ENCODE measurements around the gene ABCA2. TPM values are rescaled to one million over a fixed set of nuclear protein-coding genes. Genes with fewer than 3 reads are reported as not detected.
A peak's percentile ranks its signal among the peaks of the same experiment; 100 is the strongest.

The ABCA2 gene
- total RNA-seq, 2 donors from 2014 or later, result 28.7 to 29.6 TPM

GRCh38 chr9:136979769-136980587, 48.1 kb downstream of the ABCA2 start:
- WGBS, 2 donors, result 79 to 88% methylated on average over 4 to 26 of the region's 26 CpGs
- intact Hi-C loops (cut with DNase I), result no loop called here
- Histone ChIP-seq H3K36me3 (replicated peaks in 1 of 2; ENCODE audit: insufficient read depth in 1 of 2, low read depth in 2 of 2) (no peaks in the 10 kb centered on the region), H3K4me3 (no peak overlapping the region), H3K9me3 (no peaks in the 10 kb centered on the region), H3K4me1 (peaks cover 7% of the 10 kb centered on the region), H3K27me3 (peaks cover 0 to 5% of the 10 kb centered on the region in 2 donors), H3K27ac (no peak overlapping the region)
- TF ChIP-seq CTCF (IDR thresholded peaks at IDR 0.05), result no peak
- no peak for TF ChIP-seq POLR2A (IDR thresholded peaks at IDR 0.05)
- ATAC-seq (no peak), DNase-seq (no peak)

GRCh38 chr9:136978865-136979544, 49.0 kb downstream of the ABCA2 start:
- no peaks in the 10 kb centered on the region for H3K27me3 ChIP-seq
- no peak for TF ChIP-seq CTCF (IDR thresholded peaks at IDR 0.05)
- no peak for TF ChIP-seq POLR2A (IDR thresholded peaks at IDR 0.05)
- peaks cover 6% of the 10 kb centered on the region for H3K4me1 ChIP-seq
- H3K4me3 ChIP-seq, result no peak overlapping the region
- H3K36me3 ChIP-seq (replicated peaks in 1 of 2; ENCODE audit: insufficient read depth in 1 of 2, low read depth in 2 of 2), result no peaks in the 10 kb centered on the region
- intact Hi-C loops (cut with DNase I), result no loop called here
- no peak overlapping the region for H3K27ac ChIP-seq
- no peaks in the 10 kb centered on the region for H3K9me3 ChIP-seq
- DNase-seq (no peak), ATAC-seq (no peak)
- 44 to 54% methylated on average over 19 to 26 of the region's 41 CpGs for WGBS, 2 donors

- Histone ChIP-seq H3K27me3 (no peaks in the 10 kb centered on the region), H3K4me1 (peaks cover 6% of the 10 kb centered on the region), H3K27ac (peak overlapping the region in 1 of 4 donors; percentile 38), H3K36me3 (replicated peaks in 1 of 2; ENCODE audit: insufficient read depth in 1 of 2, low read depth in 2 of 2) (no peaks in the 10 kb centered on the region), H3K9me3 (no peaks in the 10 kb centered on the region), H3K4me3 (no peak overlapping the region)
- TF ChIP-seq CTCF (IDR thresholded peaks at IDR 0.05), result no peak
- TF ChIP-seq POLR2A (IDR thresholded peaks at IDR 0.05), result no peak
- intact Hi-C loops (cut with DNase I), result no loop called here
- ATAC-seq (peak; percentile 46), DNase-seq (peak; percentile 56 to 68 (median 62))
- 3% methylated on average over 43 of the region's 78 CpGs; no CpG with 5 or more reads in 1 of the 2 donors for WGBS, 2 donors
Observed at GRCh38 chr9:136978073-136978864, 49.8 kb downstream of the ABCA2 start.

- intact Hi-C loops (cut with DNase I), result no loop called here
- Histone ChIP-seq H3K4me1 (peaks cover 6% of the 10 kb centered on the region), H3K27me3 (no peaks in the 10 kb centered on the region), H3K4me3 (no peak overlapping the region), H3K36me3 (replicated peaks in 1 of 2; ENCODE audit: insufficient read depth in 1 of 2, low read depth in 2 of 2) (no peaks in the 10 kb centered on the region), H3K27ac (peak overlapping the region in 1 of 4 donors; percentile 38), H3K9me3 (no peaks in the 10 kb centered on the region)
- ATAC-seq, result no peak
- TF ChIP-seq CTCF (IDR thresholded peaks at IDR 0.05), result no peak
- no peak for TF ChIP-seq POLR2A (IDR thresholded peaks at IDR 0.05)
- no peak for DNase-seq
- 18 to 87% methylated on average over 3 to 29 of the region's 33 CpGs for WGBS, 2 donors
Observed at GRCh38 chr9:136977649-136978072, 50.4 kb downstream of the ABCA2 start.
